Measurements from ENCODE around the gene AKT1. TPM values are rescaled to one million over a fixed set of nuclear protein-coding genes. Genes with fewer than 3 reads are reported as not detected.

The AKT1 gene
- total and polyA plus RNA-seq, 2 of the 4 experiments (the other 2 are of a cell fraction) = 193 to 221 TPM

- Histone ChIP-seq H4K20me1 (ENCODE audit: insufficient read depth, low read length) (peaks cover 25% of the 10 kb centered on the region), H3K9ac (ENCODE audit: low read depth, low read length) (peak within 1 kb of the TSS; percentile 41), H3K4me1 (ENCODE audit: control insufficient read depth, insufficient read depth, low read length) (peaks cover 23% of the 10 kb centered on the region), H2BK15ac (ENCODE audit: low read depth, low read length) (no peak within 1 kb of the TSS; the same call in 2 of the 3 replicates), H2BK20ac (ENCODE audit: low read depth, low read length) (no peak within 1 kb of the TSS), H2AK5ac (ENCODE audit: low read depth, low read length) (peak within 1 kb of the TSS; percentile 81), H2BK5ac (ENCODE audit: low read depth, low read length, poor library complexity, severe bottlenecking) (no peak within 1 kb of the TSS), H3K14ac (replicated peaks; ENCODE audit: low read depth, low read length) (no peak within 1 kb of the TSS; the same call in 1 of the 2 replicates), H2AK9ac (replicated peaks; ENCODE audit: low read depth, low read length, poor library complexity) (peak within 1 kb of the TSS; percentile 95), H3K56ac (ENCODE audit: extremely low read depth, insufficient read depth, low read length) (no peak within 1 kb of the TSS), H2BK120ac (ENCODE audit: low read depth, low read length) (no peak within 1 kb of the TSS), H3K9me1 (ENCODE audit: insufficient read depth, low read length) (no peaks in the 10 kb centered on the region), H3K9me3 (ENCODE audit: control insufficient read depth, insufficient read depth, low read length) (no peaks in the 10 kb centered on the region), H3K4me3 (ENCODE audit: insufficient read depth, low read depth, low read length) (peak within 1 kb of the TSS; percentile 94), H3K4ac (ENCODE audit: low read depth, low read length) (peak within 1 kb of the TSS; percentile 49; the same call in 1 of the 2 replicates), H4K91ac (ENCODE audit: insufficient read depth, low read depth, low read length) (no peak within 1 kb of the TSS; the same call in 1 of the 2 replicates), H2AFZ (replicated peaks; ENCODE audit: low read length, poor library complexity) (peak within 1 kb of the TSS; percentile 94), H4K8ac (ENCODE audit: low read depth in 2 of 2, low read length in 2 of 2) (peak within 1 kb of the TSS in 1 of 2 experiments; percentile 13; a peak in 1 of 4 replicates), H3K36me3 (ENCODE audit: control insufficient read depth, insufficient read depth, low read length) (peaks cover 20% of the 10 kb centered on the region), H3K4me2 (ENCODE audit: low read depth, low read length) (peak within 1 kb of the TSS; percentile 99), H3K23ac (ENCODE audit: low read depth, low read length) (no peak within 1 kb of the TSS), H4K5ac (ENCODE audit: low read depth, low read length) (peak within 1 kb of the TSS; percentile 1; the same call in 1 of the 2 replicates), H3K27me3 (ENCODE audit: control insufficient read depth, insufficient read depth, low read length) (no peaks in the 10 kb centered on the region; the same call in 1 of the 2 replicates), H3K79me1 (ENCODE audit: low read depth in 1 of 2, low read length in 2 of 2) (peaks cover 12 to 21% of the 10 kb centered on the region in 2 experiments; a peak in 2 of 4 replicates), H3K18ac (ENCODE audit: low read depth, low read length) (no peak within 1 kb of the TSS), H3K27ac (ENCODE audit: insufficient read depth, low read length) (peak within 1 kb of the TSS; percentile 27; the same call in 1 of the 2 replicates)
- TF ChIP-seq MAFK (IDR thresholded peaks at IDR 0.05; ENCODE audit: low read depth, low read length) (peak; percentile 44; the same call in 1 of the 2 replicates), SMC3 (IDR thresholded peaks at IDR 0.05; ENCODE audit: low read depth, low read length) (0 out of 2 replicates have a peak, but pooled peaks have one; percentile 18), MXI1 (IDR thresholded peaks at IDR 0.05; ENCODE audit: borderline replicate concordance, low read depth, low read length) (no peak), RAD21 (IDR thresholded peaks at IDR 0.05; ENCODE audit: low read length) (peak; percentile 24; the same call in 1 of the 2 replicates)
- TF ChIP-seq, protein P1, sequence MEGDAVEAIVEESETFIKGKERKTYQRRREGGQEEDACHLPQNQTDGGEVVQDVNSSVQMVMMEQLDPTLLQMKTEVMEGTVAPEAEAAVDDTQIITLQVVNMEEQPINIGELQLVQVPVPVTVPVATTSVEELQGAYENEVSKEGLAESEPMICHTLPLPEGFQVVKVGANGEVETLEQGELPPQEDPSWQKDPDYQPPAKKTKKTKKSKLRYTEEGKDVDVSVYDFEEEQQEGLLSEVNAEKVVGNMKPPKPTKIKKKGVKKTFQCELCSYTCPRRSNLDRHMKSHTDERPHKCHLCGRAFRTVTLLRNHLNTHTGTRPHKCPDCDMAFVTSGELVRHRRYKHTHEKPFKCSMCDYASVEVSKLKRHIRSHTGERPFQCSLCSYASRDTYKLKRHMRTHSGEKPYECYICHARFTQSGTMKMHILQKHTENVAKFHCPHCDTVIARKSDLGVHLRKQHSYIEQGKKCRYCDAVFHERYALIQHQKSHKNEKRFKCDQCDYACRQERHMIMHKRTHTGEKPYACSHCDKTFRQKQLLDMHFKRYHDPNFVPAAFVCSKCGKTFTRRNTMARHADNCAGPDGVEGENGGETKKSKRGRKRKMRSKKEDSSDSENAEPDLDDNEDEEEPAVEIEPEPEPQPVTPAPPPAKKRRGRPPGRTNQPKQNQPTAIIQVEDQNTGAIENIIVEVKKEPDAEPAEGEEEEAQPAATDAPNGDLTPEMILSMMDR (conservative IDR thresholded peaks at IDR 0.05; ENCODE audit: low read depth, low read length) = peak; percentile 64
- BruUV-seq (replicated peaks) = no TSS peak
- no peak for DNase-seq
- POLR2A ChIA-PET (ENCODE audit: unreplicated experiment) = no interaction called here
- in situ Hi-C loops (cut with MboI; ENCODE audit: low sequenced_read_pairs) (no loop called here), dilution Hi-C loops (cut with HindIII; ENCODE audit: low sequenced_read_pairs, unreplicated experiment) (no loop called here), intact Hi-C loops (cut with micrococcal nuclease) (loop anchor here (5.0 kb wide), 1 partner anchor 72 kb away; no protein-coding TSS in a partner anchor)
- ATAC-seq (ENCODE audit: low read depth) = peak; percentile 81
- WGBS, 2 experiments (ENCODE audit: extremely low coverage in 2 of 2, insufficient read length in 1 of 2) = 3% methylated on average over 41 of the region's 82 CpGs; no CpG with 5 or more reads in 1 of the 2 experiments
- CTCF ChIA-PET = no interaction called here
Measured at GRCh38 chr14:104723651-104724406, 71.7 kb downstream of the AKT1 start, which contains the start of gene ADSS1. TSS of gene ADSS1 (plus strand) at chr14:104724229. CDS start at chr14:104724271, 42 bp downstream.
